Testis (tissue), 3 donors: ENCODE data around the gene TNFRSF6B. TPM values are rescaled to one million over a fixed set of nuclear protein-coding genes. Genes with fewer than 3 reads are reported as not detected.

Experiments used
- DNase-seq: peaks from one replicate; pipeline ENCODE4 v3.0.0-alpha.2; 2019
- H3K27ac ChIP-seq, 2 donors: fragments of 200-600 bp; sonication (generic); one replicate each; pipeline ENCODE4 v1.5.1; 2019
- H3K27me3 ChIP-seq: fragments of 200-600 bp; sonication (generic); one replicate; pipeline ENCODE4 v1.5.1; 2019
- H3K36me3 ChIP-seq: fragments of 200-600 bp; sonication (generic); one replicate; pipeline ENCODE4 v1.5.1; 2017; ENCODE audit warnings: low read depth; ENCODE audit errors: missing control alignments
- H3K4me1 ChIP-seq: fragments of 200-600 bp; sonication (generic); one replicate; pipeline ENCODE4 v1.5.1; 2019
- H3K4me3 ChIP-seq, 2 donors: fragments of 200-600 bp; sonication (generic); one replicate each; pipeline ENCODE4 v1.5.1; 2017 to 2019
- H3K9me3 ChIP-seq: fragments of 200-600 bp; sonication (generic); one replicate; pipeline ENCODE4 v1.5.1; 2017
- POLR2A ChIP-seq: fragments of 450-650 bp; IDR thresholded peaks from one replicate; pipeline ENCODE4 v1.6.1; 2017; ENCODE audit warnings: antibody characterized with exemption, mild to moderate bottlenecking, moderate library complexity
- WGBS, 2 donors: methylation state at CpG; one replicate each; pipeline ENCODE4 v1.1.5; 2018; 5-methylcytosine and 5-hydroxymethylcytosine counted together
- intact Hi-C: fragments of 100-400 bp; cut with DNase I; formaldehyde crosslinking; loops from one replicate; pipeline ENCODE4 v1.15.1; 2023; ENCODE audit warnings: low total_unique reads
- polyA plus RNA-seq: library from polyadenylated mRNA; stranded (reverse); fragments of 350-450 nt; fragmentation: Illumina TruSeq; extraction: RNeasy Lipid Tissue Mini Kit (QIAGEN cat#74804); gene quantifications from one replicate; pipeline ENCODE4 v1.2.3, GENCODE V29; 2014; ENCODE audit warnings: low read depth, low replicate concordance; ENCODE audit not compliant: insufficient read depth
- total RNA-seq, 2 donors: library from RNA; depleted of rRNA; stranded (reverse); fragments of >200 nt; gene quantifications; one replicate each; pipeline ENCODE4 v1.2.3, GENCODE V29; 2016
- TF ChIP-seq, protein P1 (sequence below), 3 experiments: fragments of 450-650 bp in 2 of 3; fragments of 200-600 bp in 1 of 3; sonication (generic) in 1 of 3; IDR thresholded peaks; one replicate each; pipeline ENCODE4 v1.5.1; 2016 to 2019; ENCODE audit warnings: antibody characterized with exemption in 3 of 3, mild to moderate bottlenecking in 2 of 3, moderate library complexity in 1 of 3

The TNFRSF6B gene
- total and polyA plus RNA-seq, 3 donors from 2014 or later = 3.0 to 30.5 (median 26.2) TPM

DNA sequence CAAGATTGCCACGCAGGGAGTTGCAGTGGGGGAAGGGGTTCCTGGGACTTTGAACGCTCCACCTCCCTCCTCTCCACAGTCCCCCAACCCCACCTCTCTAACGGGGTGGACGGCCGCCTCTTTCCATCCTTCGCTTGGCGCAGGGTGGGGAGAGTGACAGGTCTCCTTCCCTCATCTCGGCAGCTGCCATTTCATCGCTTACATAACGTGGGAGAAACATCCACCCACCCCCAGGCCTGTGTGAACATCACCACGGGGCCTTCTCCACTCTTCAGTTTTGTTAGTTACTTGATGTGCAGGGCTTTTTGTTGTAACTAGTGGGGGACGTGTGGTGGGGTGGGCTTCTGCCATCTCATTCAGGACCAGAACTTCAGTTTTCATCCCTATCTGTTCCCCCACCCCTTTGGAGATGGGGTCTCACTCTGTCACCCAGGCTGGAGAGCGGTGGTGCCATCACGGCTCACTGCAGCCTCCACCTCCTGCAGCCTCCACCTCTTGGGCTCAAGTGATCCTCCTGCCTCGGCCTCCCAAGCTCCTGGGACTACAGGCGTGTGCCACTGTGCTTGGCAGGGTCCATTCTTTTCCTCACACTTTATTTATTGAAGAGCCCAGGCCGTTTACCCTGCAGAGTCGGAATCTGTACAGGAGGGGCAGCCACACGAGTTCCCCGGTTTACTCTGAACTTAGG is 20.6 kb upstream of the TNFRSF6B start:
- Histone ChIP-seq H3K4me1 (no peaks in the 10 kb centered on the region), H3K36me3 (no peaks in the 10 kb centered on the region), H3K9me3 (no peaks in the 10 kb centered on the region), H3K27ac (no peak overlapping the region), H3K27me3 (no peaks in the 10 kb centered on the region), H3K4me3 (no peak overlapping the region)
- WGBS, 2 donors = 92 to 96% methylated on average over 12 to 20 of the region's 20 CpGs
- no peak for DNase-seq
- intact Hi-C loops = no loop called here
- no peak for TF ChIP-seq POLR2A
- TF ChIP-seq, protein P1, sequence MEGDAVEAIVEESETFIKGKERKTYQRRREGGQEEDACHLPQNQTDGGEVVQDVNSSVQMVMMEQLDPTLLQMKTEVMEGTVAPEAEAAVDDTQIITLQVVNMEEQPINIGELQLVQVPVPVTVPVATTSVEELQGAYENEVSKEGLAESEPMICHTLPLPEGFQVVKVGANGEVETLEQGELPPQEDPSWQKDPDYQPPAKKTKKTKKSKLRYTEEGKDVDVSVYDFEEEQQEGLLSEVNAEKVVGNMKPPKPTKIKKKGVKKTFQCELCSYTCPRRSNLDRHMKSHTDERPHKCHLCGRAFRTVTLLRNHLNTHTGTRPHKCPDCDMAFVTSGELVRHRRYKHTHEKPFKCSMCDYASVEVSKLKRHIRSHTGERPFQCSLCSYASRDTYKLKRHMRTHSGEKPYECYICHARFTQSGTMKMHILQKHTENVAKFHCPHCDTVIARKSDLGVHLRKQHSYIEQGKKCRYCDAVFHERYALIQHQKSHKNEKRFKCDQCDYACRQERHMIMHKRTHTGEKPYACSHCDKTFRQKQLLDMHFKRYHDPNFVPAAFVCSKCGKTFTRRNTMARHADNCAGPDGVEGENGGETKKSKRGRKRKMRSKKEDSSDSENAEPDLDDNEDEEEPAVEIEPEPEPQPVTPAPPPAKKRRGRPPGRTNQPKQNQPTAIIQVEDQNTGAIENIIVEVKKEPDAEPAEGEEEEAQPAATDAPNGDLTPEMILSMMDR (IDR thresholded peaks at IDR 0.05) = no peak

DNA sequence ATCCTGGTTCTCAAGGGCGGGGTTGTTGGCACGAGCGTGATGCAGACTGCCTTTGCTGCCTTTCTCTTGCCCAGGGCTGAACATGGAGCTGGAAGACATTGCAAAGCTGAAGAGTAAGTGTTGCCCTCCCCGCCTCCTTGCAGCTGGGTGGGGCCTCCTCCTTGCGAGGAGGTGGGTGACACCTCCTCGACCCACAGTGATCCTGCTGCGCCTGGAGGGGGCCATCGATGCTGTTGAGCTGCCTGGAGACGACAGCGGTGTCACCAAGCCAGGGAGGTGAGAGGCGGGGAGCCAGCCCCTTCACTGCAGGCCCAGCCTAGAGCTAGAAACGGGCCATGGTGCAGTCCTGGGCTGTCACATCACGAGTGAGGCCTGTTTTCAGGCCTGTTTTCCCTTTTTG is 18.4 kb upstream of the TNFRSF6B start:
- no peaks in the 10 kb centered on the region for H3K27me3 ChIP-seq
- 76 to 93% methylated on average over 8 to 13 of the region's 13 CpGs for WGBS, 2 donors
- H3K4me1 ChIP-seq = no peaks in the 10 kb centered on the region
- TF ChIP-seq, protein P1 (IDR thresholded peaks at IDR 0.05) = no peak
- no peak for TF ChIP-seq POLR2A
- no peak overlapping the region for H3K4me3 ChIP-seq
- intact Hi-C loops = no loop called here
- no peak overlapping the region for H3K27ac ChIP-seq
- H3K9me3 ChIP-seq = no peaks in the 10 kb centered on the region
- H3K36me3 ChIP-seq = no peaks in the 10 kb centered on the region
- DNase-seq = no peak

DNA sequence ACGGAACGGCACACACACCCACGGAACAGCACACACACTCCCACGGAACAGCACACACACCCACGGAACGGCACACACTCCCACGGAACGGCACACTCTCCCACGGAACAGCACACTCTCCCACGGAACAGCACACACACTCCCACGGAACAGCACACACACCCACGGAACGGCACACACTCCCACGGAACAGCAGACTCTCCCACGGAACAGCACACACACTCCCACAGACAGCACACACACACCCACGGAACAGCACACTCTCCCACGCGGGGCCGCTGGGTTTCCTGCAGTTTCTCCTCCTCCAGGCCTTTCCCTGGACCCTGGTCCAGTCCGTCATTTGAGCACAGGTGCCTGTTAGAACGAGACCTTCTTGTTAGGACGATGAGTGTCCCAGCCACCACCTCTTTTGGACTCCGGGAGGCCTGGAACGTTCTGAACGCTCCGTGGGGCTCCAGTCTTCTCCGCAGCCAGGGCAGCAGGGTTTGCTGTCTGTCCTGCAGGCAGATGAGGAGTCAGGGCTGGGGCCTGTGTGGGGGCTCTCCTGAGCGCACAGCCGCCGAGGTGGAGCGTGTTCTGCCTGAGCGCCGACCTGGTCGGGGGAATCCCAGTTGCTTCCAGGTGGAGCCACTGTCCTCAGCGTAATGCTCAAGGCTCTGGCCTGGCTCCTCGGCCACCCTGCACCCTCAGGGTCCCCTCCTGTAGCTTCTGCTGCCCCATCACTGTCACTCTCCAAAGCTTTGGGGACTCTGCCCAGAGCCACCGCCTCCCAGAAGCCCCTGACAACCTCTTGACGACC is 17.6 kb upstream of the TNFRSF6B start:
- DNase-seq = no peak

DNA sequence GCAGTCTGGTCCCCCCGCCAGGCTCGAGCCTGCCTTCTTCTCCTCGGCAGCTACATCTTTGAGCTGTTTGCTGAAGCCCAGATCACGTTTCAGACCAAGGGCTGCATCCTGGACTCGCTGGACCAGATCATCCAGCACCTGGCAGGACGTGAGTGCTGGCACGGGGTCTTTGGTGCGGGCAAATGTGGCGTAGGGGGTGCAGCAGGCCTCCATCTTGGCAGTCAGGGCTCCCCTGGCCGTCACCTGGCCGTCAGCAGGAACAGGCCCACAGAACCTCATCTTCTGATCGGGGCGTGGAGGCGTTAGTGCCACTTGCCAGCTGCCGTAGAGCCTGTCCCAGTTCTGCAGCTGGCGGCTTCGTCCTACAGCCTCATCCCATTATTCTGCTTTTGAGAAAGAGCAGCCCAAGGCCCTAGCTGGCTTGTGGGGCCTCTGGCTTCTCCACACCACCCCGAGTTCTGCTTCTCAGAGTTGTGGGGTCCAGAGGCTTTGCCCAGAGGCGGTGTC is 16.6 kb upstream of the TNFRSF6B start:
- intact Hi-C loops = no loop called here
- TF ChIP-seq POLR2A = no peak
- TF ChIP-seq, protein P1 (IDR thresholded peaks at IDR 0.05) = no peak
- no peak overlapping the region for H3K27ac ChIP-seq
- DNase-seq = no peak
- no peaks in the 10 kb centered on the region for H3K36me3 ChIP-seq
- H3K9me3 ChIP-seq = no peaks in the 10 kb centered on the region
- H3K27me3 ChIP-seq = no peaks in the 10 kb centered on the region
- H3K4me3 ChIP-seq = no peak overlapping the region
- WGBS, 2 donors = 93 to 96% methylated on average over 5 to 19 of the region's 19 CpGs
- H3K4me1 ChIP-seq = no peaks in the 10 kb centered on the region

More for the DNA sequence above, 17.6 kb upstream of the TNFRSF6B start:
- intact Hi-C loops = no loop called here
- Histone ChIP-seq H3K27ac (no peak overlapping the region), H3K36me3 (no peaks in the 10 kb centered on the region), H3K4me1 (no peaks in the 10 kb centered on the region), H3K9me3 (no peaks in the 10 kb centered on the region), H3K27me3 (no peaks in the 10 kb centered on the region), H3K4me3 (no peak overlapping the region)
- no peak for TF ChIP-seq POLR2A
- TF ChIP-seq, protein P1 (IDR thresholded peaks at IDR 0.05) = no peak
- 69 to 73% methylated on average over 19 to 38 of the region's 38 CpGs for WGBS, 2 donors
